Measurements from ENCODE around the gene TCERG1. TPM values are rescaled to one million over a fixed set of nuclear protein-coding genes. Genes with fewer than 3 reads are reported as not detected.

The TCERG1 gene
- total and polyA plus RNA-seq, 2 donors (not counting 1 experiment from before 2014, with no cell fraction given): 44.6 to 95.2 TPM

DNA sequence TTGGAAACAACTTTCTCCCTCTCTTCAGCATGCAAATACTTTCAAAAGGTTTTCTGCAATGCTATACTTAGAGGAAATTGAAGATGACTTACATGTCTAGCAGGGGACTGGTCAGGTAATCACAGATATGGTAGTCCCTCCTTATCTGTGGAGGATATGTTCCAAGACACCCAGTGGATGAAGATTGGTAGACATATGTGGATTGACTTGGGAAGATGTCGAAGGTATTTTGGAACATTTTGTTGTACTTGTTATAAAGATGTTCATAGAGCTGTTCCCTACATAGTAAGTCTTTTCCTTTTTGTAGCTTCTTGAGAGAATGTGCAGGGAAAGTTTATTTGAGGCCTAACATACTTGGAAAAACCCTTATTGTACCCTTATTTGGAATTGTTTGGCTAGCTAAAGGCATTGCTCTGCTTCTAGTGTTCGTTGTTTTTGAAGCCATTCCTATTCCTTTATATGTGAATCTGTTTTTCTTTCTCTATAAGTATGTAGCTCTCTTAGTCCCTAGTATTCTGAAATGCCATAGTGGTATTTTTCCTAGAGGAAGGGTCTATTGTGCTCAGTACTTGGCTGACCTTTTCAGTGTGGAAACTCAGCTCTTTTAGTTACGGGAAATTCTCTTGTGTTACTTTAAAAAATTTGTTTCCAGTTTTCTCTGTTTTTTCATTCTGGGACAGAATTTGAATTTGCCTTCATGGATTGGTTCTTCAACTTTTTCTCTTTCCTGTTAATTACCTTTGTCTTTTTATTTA lies 43.1 kb downstream of the TCERG1 start:
- no peak for DNase-seq
- CTCF ChIA-PET: interaction anchor here (0.7 kb wide), 1 partner anchor 392 kb away, joined by 4 read pairs; no protein-coding TSS in a partner anchor
- no peak for ATAC-seq (ENCODE audit: low read depth)

GRCh38 chr5:146494656-146495055 lies 47.5 kb downstream of the TCERG1 start:
- DNase-seq (no peak), ATAC-seq (ENCODE audit: low read depth) (no peak)
- WGBS (ENCODE audit: insufficient coverage): no CpG with 5 or more reads among the region's 2 CpGs
- H3K79me2 ChIP-seq (ENCODE audit: control insufficient read depth, insufficient read depth, low read length): no peaks in the 10 kb centered on the region
- no peak overlapping the region for H3K4me2 ChIP-seq (replicated peaks; ENCODE audit: low read depth, low read length, poor library complexity, severe bottlenecking)
- H3K4me3 ChIP-seq (ENCODE audit: control extremely low read depth in 1 of 5, extremely low read depth in 1 of 5, insufficient read depth in 1 of 5, low read depth in 2 of 5, low read length in 4 of 5): no peak overlapping the region
- H2AFZ ChIP-seq (ENCODE audit: insufficient read depth, low read depth, low read length, poor library complexity, severe bottlenecking): no peak overlapping the region
- H3K4me1 ChIP-seq (ENCODE audit: control insufficient read depth in 2 of 2, insufficient read depth in 2 of 2, low read length in 2 of 2): no peaks in the 10 kb centered on the region
- H4K20me1 ChIP-seq (ENCODE audit: control insufficient read depth, insufficient read depth, low read length, poor library complexity, severe bottlenecking): no peaks in the 10 kb centered on the region
- CTCF ChIA-PET: no interaction called here
- no peak overlapping the region for H3K9ac ChIP-seq (ENCODE audit: low read length)
- no peak overlapping the region for H3K27ac Mint-ChIP-seq
- TF ChIP-seq EZH2 (IDR thresholded peaks at IDR 0.05; ENCODE audit: borderline replicate concordance, insufficient read depth, low read depth, low read length, poor library complexity, severe bottlenecking): no peak
- TF ChIP-seq, protein P1, sequence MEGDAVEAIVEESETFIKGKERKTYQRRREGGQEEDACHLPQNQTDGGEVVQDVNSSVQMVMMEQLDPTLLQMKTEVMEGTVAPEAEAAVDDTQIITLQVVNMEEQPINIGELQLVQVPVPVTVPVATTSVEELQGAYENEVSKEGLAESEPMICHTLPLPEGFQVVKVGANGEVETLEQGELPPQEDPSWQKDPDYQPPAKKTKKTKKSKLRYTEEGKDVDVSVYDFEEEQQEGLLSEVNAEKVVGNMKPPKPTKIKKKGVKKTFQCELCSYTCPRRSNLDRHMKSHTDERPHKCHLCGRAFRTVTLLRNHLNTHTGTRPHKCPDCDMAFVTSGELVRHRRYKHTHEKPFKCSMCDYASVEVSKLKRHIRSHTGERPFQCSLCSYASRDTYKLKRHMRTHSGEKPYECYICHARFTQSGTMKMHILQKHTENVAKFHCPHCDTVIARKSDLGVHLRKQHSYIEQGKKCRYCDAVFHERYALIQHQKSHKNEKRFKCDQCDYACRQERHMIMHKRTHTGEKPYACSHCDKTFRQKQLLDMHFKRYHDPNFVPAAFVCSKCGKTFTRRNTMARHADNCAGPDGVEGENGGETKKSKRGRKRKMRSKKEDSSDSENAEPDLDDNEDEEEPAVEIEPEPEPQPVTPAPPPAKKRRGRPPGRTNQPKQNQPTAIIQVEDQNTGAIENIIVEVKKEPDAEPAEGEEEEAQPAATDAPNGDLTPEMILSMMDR (IDR thresholded peaks at IDR 0.05): no peak
- H3K4me1 Mint-ChIP-seq: no peaks in the 10 kb centered on the region
- H3K27me3 Mint-ChIP-seq: no peaks in the 10 kb centered on the region
- POLR2A ChIA-PET: no interaction called here
- H3K27me3 ChIP-seq (replicated peaks in 1 of 4; ENCODE audit: control extremely low read depth in 1 of 4, control insufficient read depth in 3 of 4, insufficient read depth in 4 of 4, low read length in 3 of 4): no peaks in the 10 kb centered on the region
- H3K9me3 Mint-ChIP-seq (ENCODE audit: insufficient read depth): no peaks in the 10 kb centered on the region
- H3K36me3 ChIP-seq (replicated peaks in 1 of 2; ENCODE audit: control extremely low read depth in 1 of 2, control insufficient read depth in 1 of 2, extremely low read depth in 1 of 2, insufficient read depth in 2 of 2, low read length in 1 of 2): peaks cover 0 to 30% of the 10 kb centered on the region in 2 experiments
- no peak overlapping the region for H3K4me3 Mint-ChIP-seq
- intact Hi-C loops (cut with micrococcal nuclease): no loop called here
- no peaks in the 10 kb centered on the region for H3K9me3 ChIP-seq (ENCODE audit: control extremely low read depth in 1 of 3, control insufficient read depth in 2 of 3, insufficient read depth in 1 of 3, low read length in 2 of 3)
- H3K27ac ChIP-seq (ENCODE audit: low read length in 2 of 2): no peak overlapping the region

More for the DNA sequence above, 43.1 kb downstream of the TCERG1 start:
- Histone ChIP-seq H3K36me3 (replicated peaks in 1 of 2; ENCODE audit: control extremely low read depth in 1 of 2, control insufficient read depth in 1 of 2, extremely low read depth in 1 of 2, insufficient read depth in 2 of 2, low read length in 1 of 2) (peaks cover 8 to 29% of the 10 kb centered on the region in 2 experiments), H2AFZ (ENCODE audit: insufficient read depth, low read depth, low read length, poor library complexity, severe bottlenecking) (no peak overlapping the region), H3K27ac (ENCODE audit: low read length in 2 of 2) (no peak overlapping the region), H3K9ac (ENCODE audit: low read length) (no peak overlapping the region), H3K79me2 (ENCODE audit: control insufficient read depth, insufficient read depth, low read length) (no peaks in the 10 kb centered on the region), H3K9me3 (ENCODE audit: control extremely low read depth in 1 of 3, control insufficient read depth in 2 of 3, insufficient read depth in 1 of 3, low read length in 2 of 3) (no peaks in the 10 kb centered on the region), H3K4me1 (ENCODE audit: control insufficient read depth in 2 of 2, insufficient read depth in 2 of 2, low read length in 2 of 2) (no peaks in the 10 kb centered on the region), H3K27me3 (replicated peaks in 1 of 4; ENCODE audit: control extremely low read depth in 1 of 4, control insufficient read depth in 3 of 4, insufficient read depth in 4 of 4, low read length in 3 of 4) (no peaks in the 10 kb centered on the region), H3K4me2 (replicated peaks; ENCODE audit: low read depth, low read length, poor library complexity, severe bottlenecking) (no peak overlapping the region), H3K4me3 (ENCODE audit: control extremely low read depth in 1 of 5, extremely low read depth in 1 of 5, insufficient read depth in 1 of 5, low read depth in 2 of 5, low read length in 4 of 5) (no peak overlapping the region), H4K20me1 (ENCODE audit: control insufficient read depth, insufficient read depth, low read length, poor library complexity, severe bottlenecking) (no peaks in the 10 kb centered on the region)
- Mint-ChIP-seq H3K4me3 (no peak overlapping the region), H3K27ac (no peak overlapping the region), H3K4me1 (no peaks in the 10 kb centered on the region), H3K27me3 (no peaks in the 10 kb centered on the region), H3K9me3 (ENCODE audit: insufficient read depth) (no peaks in the 10 kb centered on the region)
- intact Hi-C loops (cut with micrococcal nuclease): no loop called here
- WGBS (ENCODE audit: insufficient coverage): no CpG with 5 or more reads among the region's 3 CpGs
- POLR2A ChIA-PET: no interaction called here
- no peak for TF ChIP-seq EZH2 (IDR thresholded peaks at IDR 0.05; ENCODE audit: borderline replicate concordance, insufficient read depth, low read depth, low read length, poor library complexity, severe bottlenecking)
- TF ChIP-seq, protein P1 (IDR thresholded peaks at IDR 0.05): no peak
